ENCODE measurements around the gene ACOX2. TPM values are rescaled to one million over a fixed set of nuclear protein-coding genes. Genes with fewer than 3 reads are reported as not detected.
A peak's percentile ranks its signal among the peaks of the same experiment; 100 is the strongest.

Gene ACOX2
- total RNA-seq, 1 experiment from 2014 or later: 10.8 TPM

DNA sequence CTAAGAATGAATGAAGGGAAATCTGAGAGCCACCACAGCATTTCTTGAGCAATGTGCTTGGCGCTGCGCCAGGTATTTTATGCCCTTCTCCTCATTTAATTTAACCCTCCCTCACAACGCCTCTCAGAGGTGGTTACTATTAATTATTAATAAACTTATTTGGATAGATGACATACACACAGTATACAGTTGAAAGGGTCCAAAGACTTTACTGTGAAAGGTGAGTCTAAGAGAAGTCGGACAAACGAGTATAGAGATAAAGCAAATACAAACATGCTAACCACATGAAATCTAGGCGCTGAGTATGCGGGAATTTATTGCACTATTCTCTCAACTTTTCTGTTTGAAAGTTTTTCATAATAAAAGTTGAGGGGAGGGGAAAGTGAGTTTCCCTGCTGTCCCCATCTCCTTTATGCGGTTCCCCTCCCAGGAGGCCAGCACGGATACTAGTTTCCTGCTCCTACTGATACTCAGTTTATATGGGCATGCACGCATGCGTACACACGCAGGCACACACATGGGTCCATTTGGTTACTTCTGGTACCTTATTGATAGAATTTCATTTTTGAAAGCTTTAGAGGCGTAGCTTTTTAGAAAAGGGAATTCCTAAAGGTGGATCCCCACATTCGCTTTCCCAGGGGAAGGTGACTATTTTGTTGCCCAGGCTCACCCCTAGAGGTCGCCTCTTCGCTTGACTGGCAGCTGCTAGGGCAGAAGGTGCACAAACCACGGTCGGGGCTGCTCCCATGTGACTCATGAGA is 73.6 kb downstream of the ACOX2 start:
- H3K4me3 ChIP-seq (ENCODE audit: low read length): peak overlapping the region; percentile 32
- POLR2A ChIA-PET (ENCODE audit: unreplicated experiment): no interaction called here

DNA sequence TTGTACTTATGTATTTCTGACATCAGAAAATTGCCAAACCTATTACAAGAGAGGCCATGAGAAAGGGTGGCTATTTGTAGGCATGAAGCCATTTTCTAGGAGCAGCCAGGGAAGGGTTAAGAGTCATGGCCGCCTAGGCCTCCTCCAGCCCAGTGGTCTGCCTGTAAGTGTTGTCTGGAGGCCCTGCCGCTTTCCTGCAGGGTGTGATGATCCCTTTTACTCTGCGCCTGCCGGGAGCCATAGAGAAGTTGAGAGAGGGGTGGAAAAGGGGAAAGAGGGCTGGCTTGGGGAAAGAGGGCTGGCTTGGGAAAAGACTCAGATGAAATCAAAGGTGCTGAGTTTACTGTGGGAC is 74.2 kb downstream of the ACOX2 start:
- CTCF ChIA-PET: no interaction called here
- Histone ChIP-seq H4K20me1 (ENCODE audit: low read length) (no peaks in the 10 kb centered on the region), H3K27me3 (ENCODE audit: low read length) (no peaks in the 10 kb centered on the region), H3K9me2 (replicated peaks; ENCODE audit: low read length) (no peaks in the 10 kb centered on the region), H3F3A (ENCODE audit: low read length, unreplicated experiment) (no peaks in the 10 kb centered on the region), H2AFZ (ENCODE audit: low read length) (no peak overlapping the region; the same call in 1 of the 2 replicates), H3K4me1 (ENCODE audit: insufficient read depth, low read length) (peaks cover 14% of the 10 kb centered on the region), H3K79me2 (ENCODE audit: low read length) (no peaks in the 10 kb centered on the region), H3K4me2 (ENCODE audit: low read length) (peak overlapping the region; percentile 71), H3K36me3 (ENCODE audit: low read depth, low read length) (no peaks in the 10 kb centered on the region), H3K27ac (ENCODE audit: low read length) (no peak overlapping the region), H3K4me3 (ENCODE audit: low read length) (no peak overlapping the region), H3K9me3 (ENCODE audit: low read length) (no peaks in the 10 kb centered on the region), H3K9ac (ENCODE audit: low read length) (no peak overlapping the region)
- TF ChIP-seq EZH2 (IDR thresholded peaks at IDR 0.05; ENCODE audit: low read length, unreplicated experiment) (no peak), EZH2phosphoT487 (IDR thresholded peaks at IDR 0.05; ENCODE audit: borderline replicate concordance, low read length) (no peak)
- TF ChIP-seq, protein P1, sequence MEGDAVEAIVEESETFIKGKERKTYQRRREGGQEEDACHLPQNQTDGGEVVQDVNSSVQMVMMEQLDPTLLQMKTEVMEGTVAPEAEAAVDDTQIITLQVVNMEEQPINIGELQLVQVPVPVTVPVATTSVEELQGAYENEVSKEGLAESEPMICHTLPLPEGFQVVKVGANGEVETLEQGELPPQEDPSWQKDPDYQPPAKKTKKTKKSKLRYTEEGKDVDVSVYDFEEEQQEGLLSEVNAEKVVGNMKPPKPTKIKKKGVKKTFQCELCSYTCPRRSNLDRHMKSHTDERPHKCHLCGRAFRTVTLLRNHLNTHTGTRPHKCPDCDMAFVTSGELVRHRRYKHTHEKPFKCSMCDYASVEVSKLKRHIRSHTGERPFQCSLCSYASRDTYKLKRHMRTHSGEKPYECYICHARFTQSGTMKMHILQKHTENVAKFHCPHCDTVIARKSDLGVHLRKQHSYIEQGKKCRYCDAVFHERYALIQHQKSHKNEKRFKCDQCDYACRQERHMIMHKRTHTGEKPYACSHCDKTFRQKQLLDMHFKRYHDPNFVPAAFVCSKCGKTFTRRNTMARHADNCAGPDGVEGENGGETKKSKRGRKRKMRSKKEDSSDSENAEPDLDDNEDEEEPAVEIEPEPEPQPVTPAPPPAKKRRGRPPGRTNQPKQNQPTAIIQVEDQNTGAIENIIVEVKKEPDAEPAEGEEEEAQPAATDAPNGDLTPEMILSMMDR (conservative IDR thresholded peaks at IDR 0.05; ENCODE audit: low read depth, low read length): no peak
- intact Hi-C loops (cut with micrococcal nuclease): loop anchor here (1.0 kb wide), 2 partner anchors 28 to 69 kb away; no protein-coding TSS in a partner anchor
- BruUV-seq (replicated peaks): no TSS peak
- DNase-seq: no peak
- ATAC-seq: no peak; the same call in 1 of the 2 replicates
- POLR2A ChIA-PET (ENCODE audit: unreplicated experiment): no interaction called here

More for the DNA sequence above, 73.6 kb downstream of the ACOX2 start:
- peak; percentile 99 for ATAC-seq
- Histone ChIP-seq H3K36me3 (ENCODE audit: low read depth, low read length) (no peaks in the 10 kb centered on the region), H3K4me1 (ENCODE audit: insufficient read depth, low read length) (peaks cover 14% of the 10 kb centered on the region), H3K9ac (ENCODE audit: low read length) (no peak overlapping the region), H3F3A (ENCODE audit: low read length, unreplicated experiment) (no peaks in the 10 kb centered on the region), H3K27me3 (ENCODE audit: low read length) (no peaks in the 10 kb centered on the region), H2AFZ (ENCODE audit: low read length) (peak overlapping the region; percentile 77), H4K20me1 (ENCODE audit: low read length) (no peaks in the 10 kb centered on the region), H3K9me3 (ENCODE audit: low read length) (no peaks in the 10 kb centered on the region), H3K79me2 (ENCODE audit: low read length) (no peaks in the 10 kb centered on the region), H3K4me2 (ENCODE audit: low read length) (peak overlapping the region; percentile 71), H3K27ac (ENCODE audit: low read length) (no peak overlapping the region), H3K9me2 (replicated peaks; ENCODE audit: low read length) (no peaks in the 10 kb centered on the region)
- TF ChIP-seq, protein P1 (conservative IDR thresholded peaks at IDR 0.05; ENCODE audit: low read depth, low read length): peak; percentile 98
- TF ChIP-seq EZH2 (IDR thresholded peaks at IDR 0.05; ENCODE audit: low read length, unreplicated experiment): no peak
- BruUV-seq (replicated peaks): no TSS peak
- CTCF ChIA-PET: interaction anchor here (1.1 kb wide), 1 partner anchor 63 kb away, joined by 5 read pairs; no protein-coding TSS in a partner anchor
- DNase-seq: peak; percentile 90
- intact Hi-C loops (cut with micrococcal nuclease): loop anchor here (1.0 kb wide), 2 partner anchors 28 to 69 kb away; no protein-coding TSS in a partner anchor

DNA sequence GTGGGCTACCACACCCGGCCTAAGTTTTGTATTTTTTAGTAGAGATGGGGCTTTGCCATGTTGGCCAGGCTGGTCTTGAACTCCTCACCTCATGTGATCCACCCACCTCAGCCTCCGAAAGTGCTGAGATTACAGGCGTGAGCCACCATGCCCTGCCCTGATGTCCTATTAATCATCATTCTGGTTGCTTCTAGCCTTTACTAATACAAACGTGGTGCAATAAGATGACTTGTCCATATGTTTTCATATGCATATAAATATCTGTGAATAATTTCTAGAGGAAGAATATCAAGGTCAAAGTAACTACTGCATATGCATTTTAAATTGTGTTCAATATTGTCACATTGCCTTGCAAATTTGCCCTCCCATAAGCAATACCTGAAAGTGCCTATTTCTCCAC is 77.8 kb downstream of the ACOX2 start:
- Histone ChIP-seq H3K9me2 (replicated peaks; ENCODE audit: low read length) (no peaks in the 10 kb centered on the region), H3K4me3 (ENCODE audit: low read length) (no peak overlapping the region), H4K20me1 (ENCODE audit: low read length) (no peaks in the 10 kb centered on the region), H3K9ac (ENCODE audit: low read length) (no peak overlapping the region), H3K27ac (ENCODE audit: low read length) (no peak overlapping the region), H3K79me2 (ENCODE audit: low read length) (no peaks in the 10 kb centered on the region), H3K36me3 (ENCODE audit: low read depth, low read length) (no peaks in the 10 kb centered on the region), H3K9me3 (ENCODE audit: low read length) (peaks cover 4% of the 10 kb centered on the region; the same call in 1 of the 2 replicates), H3K27me3 (ENCODE audit: low read length) (no peaks in the 10 kb centered on the region), H3K4me2 (ENCODE audit: low read length) (no peak overlapping the region), H3F3A (ENCODE audit: low read length, unreplicated experiment) (no peaks in the 10 kb centered on the region), H3K4me1 (ENCODE audit: insufficient read depth, low read length) (peaks cover 13% of the 10 kb centered on the region), H2AFZ (ENCODE audit: low read length) (no peak overlapping the region)
- POLR2A ChIA-PET (ENCODE audit: unreplicated experiment): no interaction called here
- DNase-seq (no peak), ATAC-seq (no peak)
- BruUV-seq (replicated peaks): no TSS peak
- intact Hi-C loops (cut with micrococcal nuclease): no loop called here
- CTCF ChIA-PET: no interaction called here
- TF ChIP-seq EZH2 (IDR thresholded peaks at IDR 0.05; ENCODE audit: low read length, unreplicated experiment) (no peak), EZH2phosphoT487 (IDR thresholded peaks at IDR 0.05; ENCODE audit: borderline replicate concordance, low read length) (no peak)
- TF ChIP-seq, protein P1 (conservative IDR thresholded peaks at IDR 0.05; ENCODE audit: low read depth, low read length): no peak
